Mucosa of rectum (tissue), 2 donors: Measurements from ENCODE around the gene LRP2.
"Not testable (repeated sequence)": the region's sequence is repeated elsewhere in the genome, so short reads cannot be mapped to it uniquely, and the experiment has no call there.

Experiments used
- H3K27ac ChIP-seq, 2 donors: one replicate each; pipeline ENCODE4 v1.7.0; 2013; ENCODE audit warnings: inconsistent platforms in 2 of 2, low read depth in 2 of 2, low read length in 2 of 2
- H3K27me3 ChIP-seq, 2 donors: one replicate each; pipeline ENCODE4 v1.7.0; 2013; ENCODE audit warnings: low read length in 2 of 2; ENCODE audit not compliant: control insufficient read depth in 2 of 2, insufficient read depth in 2 of 2
- H3K36me3 ChIP-seq, 2 donors: one replicate each; pipeline ENCODE4 v1.7.0; 2013; ENCODE audit warnings: low read length in 2 of 2; ENCODE audit not compliant: control insufficient read depth in 2 of 2, insufficient read depth in 2 of 2
- H3K4me1 ChIP-seq, 2 donors: one replicate each; pipeline ENCODE4 v1.7.0; 2013; ENCODE audit warnings: low read length in 2 of 2, mild to moderate bottlenecking in 1 of 2; ENCODE audit not compliant: control insufficient read depth in 2 of 2, insufficient read depth in 2 of 2
- H3K4me3 ChIP-seq, 2 donors: one replicate each; pipeline ENCODE4 v1.7.0; 2013; ENCODE audit warnings: low read length in 2 of 2
- H3K9ac ChIP-seq, 2 donors: one replicate each; pipeline ENCODE4 v1.7.0; 2013; ENCODE audit warnings: low read length in 2 of 2, low read depth in 1 of 2, mild to moderate bottlenecking in 1 of 2
- H3K9me3 ChIP-seq, 2 donors: one replicate each; pipeline ENCODE4 v1.7.0; 2013; ENCODE audit warnings: low read length in 2 of 2; ENCODE audit not compliant: control insufficient read depth in 2 of 2
- donor health status: healthy.
- donor health status: Normal muscosa, but diverticular disease.

Gene LRP2

GRCh38 chr2:169328785-169329184 lies 33.5 kb downstream of the LRP2 start:
- Histone ChIP-seq H3K27ac (no peak overlapping the region), H3K36me3 (no peaks in the 10 kb centered on the region), H3K27me3 (peaks cover 0 to 2% of the 10 kb centered on the region in 2 donors), H3K4me1 (no peaks in the 10 kb centered on the region), H3K9ac (no peak overlapping the region), H3K9me3 (no peaks in the 10 kb centered on the region), H3K4me3 (no peak overlapping the region)

DNA sequence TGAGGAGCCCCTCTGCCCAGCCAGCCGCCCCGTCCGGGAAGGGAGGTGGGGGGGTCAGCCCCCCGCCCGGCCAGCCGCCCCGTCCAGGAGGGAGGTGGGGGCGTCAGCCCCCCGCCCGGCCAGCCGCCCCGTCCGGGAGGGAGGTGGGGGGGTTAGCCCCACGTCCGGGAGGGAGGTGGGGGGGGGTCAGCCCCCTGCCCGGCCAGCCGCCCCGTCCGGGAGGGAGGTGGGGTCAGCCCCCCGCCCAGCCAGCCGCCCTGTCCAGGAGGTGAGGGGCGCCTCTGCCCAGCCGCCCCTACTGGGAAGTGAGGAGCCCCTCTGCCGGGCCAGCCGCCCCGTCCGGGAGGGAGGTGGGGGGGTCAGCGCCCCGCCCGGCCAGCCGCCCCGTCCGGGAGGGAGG lies 34.5 kb downstream of the LRP2 start:
- H3K4me3 ChIP-seq, H3K27me3 ChIP-seq, H3K4me1 ChIP-seq, H3K36me3 ChIP-seq, H3K27ac ChIP-seq, H3K9ac ChIP-seq, H3K9me3 ChIP-seq: not testable (repeated sequence)

DNA sequence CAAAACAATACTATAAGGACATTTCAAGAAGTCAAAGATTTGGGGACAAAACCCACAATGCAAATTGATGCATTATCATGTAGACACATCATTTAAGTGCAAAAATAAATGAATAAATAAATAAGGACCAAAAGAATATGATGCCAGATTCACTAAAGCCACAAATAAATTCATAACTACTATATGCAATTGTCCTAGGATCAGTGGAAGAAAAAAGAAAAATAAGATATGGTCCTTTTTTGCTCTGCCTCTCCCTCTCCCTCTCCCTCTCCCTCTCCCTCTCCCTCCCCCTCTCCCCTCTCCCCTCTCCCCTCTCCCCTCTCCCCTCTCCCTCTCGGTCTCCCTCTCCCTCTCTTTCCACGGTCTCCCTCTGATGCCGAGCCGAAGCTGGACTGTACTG lies 36.4 kb downstream of the LRP2 start:
- not testable (repeated sequence) for H3K4me1 ChIP-seq, H3K9ac ChIP-seq, H3K36me3 ChIP-seq, H3K4me3 ChIP-seq, H3K27ac ChIP-seq, H3K27me3 ChIP-seq, H3K9me3 ChIP-seq

DNA sequence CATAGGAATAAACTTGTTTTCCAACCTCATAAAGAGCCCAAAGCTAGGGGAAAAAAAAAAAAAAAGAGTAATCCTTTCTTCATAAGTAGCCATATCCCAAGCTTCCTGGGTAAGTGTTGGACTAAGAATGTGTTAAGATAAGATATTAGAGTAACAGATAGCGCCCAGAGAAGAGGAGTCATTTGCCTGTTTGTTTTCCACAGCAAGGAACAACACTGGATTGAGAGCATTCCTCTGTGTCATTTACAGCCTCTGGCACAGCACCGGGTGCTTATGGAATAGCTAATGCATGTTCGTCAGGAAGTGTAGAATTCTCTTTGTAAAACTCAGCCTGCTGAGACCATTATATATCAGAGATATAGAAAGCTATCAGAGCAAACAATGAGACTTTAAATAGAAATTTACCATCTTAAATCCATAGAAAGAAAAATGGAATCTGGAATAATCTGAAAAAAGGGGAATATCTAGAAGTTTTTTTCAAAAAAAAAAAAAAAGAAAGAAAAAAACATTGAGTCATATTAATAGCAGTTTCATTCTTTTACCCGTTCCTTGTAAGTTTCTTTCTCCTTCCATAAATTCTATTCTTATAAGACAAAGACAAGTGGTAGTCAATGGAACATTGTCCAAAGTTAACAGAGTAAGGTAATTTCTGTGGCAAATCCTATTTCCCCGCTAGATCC lies 37.6 kb downstream of the LRP2 start:
- Histone ChIP-seq H3K4me1 (no peaks in the 10 kb centered on the region), H3K9ac (no peak overlapping the region), H3K27ac (no peak overlapping the region), H3K36me3 (no peaks in the 10 kb centered on the region), H3K9me3 (no peaks in the 10 kb centered on the region), H3K27me3 (peaks cover 2 to 5% of the 10 kb centered on the region in 2 donors), H3K4me3 (no peak overlapping the region)

DNA sequence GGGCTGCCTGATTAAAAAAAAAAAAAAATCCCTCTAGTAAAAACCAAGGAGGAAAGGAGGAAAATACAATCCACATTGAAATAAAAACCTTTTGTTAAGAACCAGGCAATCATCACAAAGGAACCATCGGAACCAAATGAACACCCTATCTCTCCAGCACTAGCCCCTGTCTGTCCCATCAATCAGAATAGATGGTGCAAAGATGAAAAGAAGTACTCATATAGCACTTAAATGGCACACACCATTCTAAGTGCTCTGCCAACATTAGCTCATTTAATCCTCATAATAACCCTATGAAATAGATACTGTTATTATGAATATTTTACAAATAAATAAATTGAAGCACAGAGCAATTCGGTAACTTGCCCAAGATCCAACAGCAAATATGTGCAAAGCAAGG lies 38.5 kb downstream of the LRP2 start:
- Histone ChIP-seq H3K4me1 (no peaks in the 10 kb centered on the region), H3K27me3 (peaks cover 0 to 5% of the 10 kb centered on the region in 2 donors), H3K27ac (no peak overlapping the region), H3K9me3 (no peaks in the 10 kb centered on the region), H3K4me3 (no peak overlapping the region), H3K9ac (no peak overlapping the region), H3K36me3 (no peaks in the 10 kb centered on the region)

GRCh38 chr2:169320561-169320960 lies 41.8 kb downstream of the LRP2 start:
- H3K9ac ChIP-seq = no peak overlapping the region
- H3K27me3 ChIP-seq = peaks cover 0 to 5% of the 10 kb centered on the region in 2 donors
- H3K9me3 ChIP-seq = no peaks in the 10 kb centered on the region
- H3K4me3 ChIP-seq = no peak overlapping the region
- H3K4me1 ChIP-seq = no peaks in the 10 kb centered on the region
- H3K36me3 ChIP-seq = no peaks in the 10 kb centered on the region
- no peak overlapping the region for H3K27ac ChIP-seq

- H3K4me1 ChIP-seq = no peaks in the 10 kb centered on the region
- H3K4me3 ChIP-seq = no peak overlapping the region
- no peak overlapping the region for H3K27ac ChIP-seq
- no peaks in the 10 kb centered on the region for H3K9me3 ChIP-seq
- no peaks in the 10 kb centered on the region for H3K36me3 ChIP-seq
- no peaks in the 10 kb centered on the region for H3K27me3 ChIP-seq
- H3K9ac ChIP-seq = no peak overlapping the region
Measured at GRCh38 chr2:169315357-169315756, 47.0 kb downstream of the LRP2 start.

GRCh38 chr2:169308349-169308748 lies 54.0 kb downstream of the LRP2 start:
- H3K27me3 ChIP-seq, H3K36me3 ChIP-seq, H3K27ac ChIP-seq, H3K9me3 ChIP-seq, H3K4me3 ChIP-seq, H3K4me1 ChIP-seq, H3K9ac ChIP-seq: not testable (repeated sequence)

GRCh38 chr2:169304689-169305088 lies 57.6 kb downstream of the LRP2 start:
- H3K27ac ChIP-seq, H3K36me3 ChIP-seq, H3K27me3 ChIP-seq, H3K9ac ChIP-seq, H3K4me1 ChIP-seq, H3K9me3 ChIP-seq, H3K4me3 ChIP-seq: not testable (repeated sequence)

DNA sequence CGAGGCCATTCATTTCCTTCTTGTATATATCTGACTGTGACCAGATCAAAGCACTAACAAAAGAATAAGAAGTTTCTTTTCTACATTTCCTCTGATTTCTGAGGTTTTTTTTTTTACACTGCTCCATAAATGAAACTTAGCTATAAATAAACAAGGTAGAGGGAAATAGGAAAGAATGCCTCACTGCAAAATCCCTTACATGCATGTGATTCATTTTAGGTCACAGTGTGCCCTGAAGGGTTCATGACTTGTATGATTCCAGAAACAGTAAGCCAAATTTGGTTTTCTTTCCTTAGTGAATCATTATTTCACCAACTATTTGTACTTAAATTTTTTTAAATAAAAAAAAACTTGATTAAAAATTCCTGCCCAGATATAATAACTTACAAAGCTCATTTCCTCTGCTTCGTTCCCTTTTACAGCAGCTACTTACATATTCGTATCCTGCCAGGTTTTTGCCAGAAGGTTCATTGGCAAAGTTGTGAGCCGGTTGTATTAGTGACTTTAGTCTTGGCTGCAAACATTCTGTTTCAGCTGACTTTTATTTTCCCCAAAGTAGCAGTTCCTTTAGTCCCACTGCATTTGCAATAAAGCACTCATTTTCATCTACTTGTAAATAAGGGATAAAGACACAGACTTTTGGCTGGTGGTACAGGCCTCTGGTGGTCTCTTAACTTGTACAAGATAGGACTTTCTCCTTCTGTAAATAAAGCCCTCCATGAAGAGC lies 58.6 kb downstream of the LRP2 start:
- no peaks in the 10 kb centered on the region for H3K9me3 ChIP-seq
- no peaks in the 10 kb centered on the region for H3K27me3 ChIP-seq
- no peak overlapping the region for H3K9ac ChIP-seq
- H3K4me1 ChIP-seq = no peaks in the 10 kb centered on the region
- H3K36me3 ChIP-seq = no peaks in the 10 kb centered on the region
- no peak overlapping the region for H3K27ac ChIP-seq
- H3K4me3 ChIP-seq = no peak overlapping the region
